Adipose tissue (tissue), 3 donors: ENCODE results near the gene DNAJC13. TPM values are rescaled to one million over a fixed set of nuclear protein-coding genes. Genes with fewer than 3 reads are reported as not detected.
"Not testable (repeated sequence)": the region's sequence is repeated elsewhere in the genome, so short reads cannot be mapped to it uniquely, and the experiment has no call there.

Source experiments
- H3K27ac ChIP-seq: one replicate; pipeline ENCODE4 v1.5.1; 2013; ENCODE audit warnings: low read depth, low read length
- WGBS, 3 donors: extraction: QIAGEN DNeasy Blood & Tissue Kit; methylation state at CpG; one replicate each; pipeline ENCODE4 v1.1.7; 2013; 5-methylcytosine and 5-hydroxymethylcytosine counted together
- polyA plus RNA-seq, 3 donors: library from polyadenylated mRNA; stranded (reverse); fragments of 200-250 nt; gene quantifications; one replicate each; pipeline ENCODE4 v1.2.3, GENCODE V29; 2013
- donor health status: healthy with polysubstance abuse.
- donor health status: Bipolar disorder and iron deficiency.
- donor health status: healthy.

The DNAJC13 gene
- polyA plus RNA-seq, 3 donors, result 5.7 to 15.3 (median 9.8) TPM

DNA sequence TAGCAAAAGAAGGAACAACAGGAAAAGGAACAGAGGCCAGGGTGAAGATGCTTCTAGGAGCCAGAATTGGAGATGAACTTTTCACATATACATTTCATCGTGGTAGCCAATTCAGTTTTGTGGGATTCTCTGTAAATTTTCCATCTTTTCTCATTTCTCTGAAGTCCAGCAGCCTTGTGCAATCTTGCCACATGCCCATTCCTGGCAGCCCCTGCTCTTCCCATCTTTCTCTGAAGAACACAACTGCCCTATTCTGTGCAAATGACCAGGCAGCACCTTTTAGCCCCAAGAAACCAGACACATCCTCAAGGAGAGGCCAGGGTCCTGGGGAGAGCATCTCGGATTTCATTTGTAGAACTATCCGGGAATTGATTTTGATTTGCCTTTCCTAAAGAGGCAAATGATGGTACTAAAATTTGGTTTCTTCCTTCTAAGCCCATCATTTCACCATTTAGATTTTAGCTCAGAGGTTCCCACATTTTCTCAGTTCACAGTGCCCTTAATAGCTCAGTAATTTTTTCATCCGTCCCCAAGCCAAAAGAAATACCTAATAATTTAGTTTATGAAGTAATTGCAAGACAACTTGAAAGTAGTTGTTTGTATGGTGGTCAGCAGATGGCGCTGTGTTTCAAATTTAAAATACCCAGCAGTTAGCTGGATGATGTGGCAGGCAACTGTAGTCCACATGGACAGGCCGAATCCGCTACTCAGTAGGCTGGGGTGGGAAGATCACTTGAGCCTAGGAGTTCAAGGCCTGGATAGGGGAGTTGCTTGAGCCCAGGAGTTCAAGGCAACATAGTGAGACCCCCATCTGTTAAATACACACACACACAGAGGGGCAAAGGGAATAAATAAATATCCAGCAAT is 118.5 kb downstream of the DNAJC13 start:
- WGBS, 3 donors, result 42 to 61% (median 60%) methylated on average over 7 of the region's 7 CpGs
- H3K27ac ChIP-seq, result no peak overlapping the region

DNA sequence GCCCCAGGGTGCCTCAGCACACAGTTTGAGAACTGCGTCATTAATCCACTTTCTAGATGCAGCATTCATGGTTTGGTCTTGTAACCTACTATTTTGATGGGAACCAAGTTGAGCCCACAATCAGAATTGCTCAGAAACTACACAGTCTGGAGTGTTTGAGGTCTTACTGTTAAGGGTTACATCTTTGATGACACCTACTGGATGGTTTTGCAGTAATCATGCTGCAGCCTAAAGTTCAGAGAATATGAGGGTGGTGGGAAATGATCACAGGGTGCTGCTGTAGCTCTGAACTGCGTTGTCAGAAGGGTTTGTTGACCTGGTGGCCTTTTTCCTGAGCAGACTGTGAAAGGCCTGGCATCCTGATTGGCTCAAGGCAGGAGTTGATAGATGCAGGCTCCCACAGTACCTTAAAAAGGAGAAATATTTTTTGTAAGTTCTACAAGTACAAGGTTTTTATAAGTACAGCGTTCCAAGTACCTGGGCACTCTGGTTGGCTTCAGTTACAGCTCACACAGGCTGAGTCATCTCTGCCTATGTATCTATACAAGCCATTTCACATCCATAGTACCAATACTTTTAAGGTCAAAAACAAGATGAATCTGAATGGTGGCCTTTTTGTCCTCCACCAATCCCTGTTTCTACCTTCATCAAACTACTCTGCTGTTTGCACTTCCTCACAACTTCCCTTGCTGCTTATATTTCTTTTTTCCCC is 119.3 kb downstream of the DNAJC13 start:
- H3K27ac ChIP-seq, result no peak overlapping the region

DNA sequence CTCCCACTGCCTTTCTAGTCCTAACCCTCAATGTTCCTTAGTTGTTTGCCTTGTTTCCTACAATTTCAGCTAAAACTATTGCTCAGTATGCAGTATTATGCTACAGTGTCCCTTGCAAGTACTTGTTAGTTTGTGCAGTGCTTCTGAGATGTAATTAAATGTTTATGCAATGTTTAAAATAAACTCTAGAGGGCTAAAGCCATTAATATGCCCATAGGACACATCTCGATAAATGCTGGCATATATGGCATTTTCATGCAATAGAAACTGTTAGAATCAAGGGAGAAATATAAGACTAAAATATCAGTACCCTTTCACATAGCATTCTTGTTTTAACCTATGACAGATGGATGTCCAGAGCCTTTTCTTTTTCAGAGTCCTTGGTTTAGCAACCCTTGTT is 120.0 kb downstream of the DNAJC13 start:
- H3K27ac ChIP-seq, result no peak overlapping the region
- WGBS, 3 donors, result 87 to 96% (median 94%) methylated on average over 1 of the region's 1 CpG

More for the DNA sequence above, 119.3 kb downstream of the DNAJC13 start:
- WGBS, 3 donors, result 80 to 95% (median 91%) methylated on average over 3 of the region's 3 CpGs

DNA sequence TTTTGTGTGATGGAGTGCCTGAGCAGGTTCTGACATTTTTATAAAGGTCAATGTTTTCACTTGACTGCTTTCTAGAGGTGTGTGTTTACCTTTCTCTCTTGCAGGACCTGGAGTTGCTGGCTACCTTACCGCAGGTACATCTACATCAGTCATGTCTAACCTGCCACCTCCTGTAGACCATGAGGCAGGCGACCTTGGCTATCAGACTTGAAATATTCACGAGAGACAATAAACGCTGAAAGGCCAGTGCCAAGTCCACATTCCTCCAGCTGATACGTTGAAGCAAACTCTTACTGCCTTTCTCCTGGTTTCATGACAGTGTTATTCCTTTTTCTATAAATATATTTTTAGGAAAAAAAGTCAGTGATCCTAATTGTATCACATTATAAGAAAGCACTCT is 120.8 kb downstream of the DNAJC13 start:
- no peak overlapping the region for H3K27ac ChIP-seq
- WGBS, 3 donors, result 19 to 82% (median 69%) methylated on average over 5 of the region's 5 CpGs

DNA sequence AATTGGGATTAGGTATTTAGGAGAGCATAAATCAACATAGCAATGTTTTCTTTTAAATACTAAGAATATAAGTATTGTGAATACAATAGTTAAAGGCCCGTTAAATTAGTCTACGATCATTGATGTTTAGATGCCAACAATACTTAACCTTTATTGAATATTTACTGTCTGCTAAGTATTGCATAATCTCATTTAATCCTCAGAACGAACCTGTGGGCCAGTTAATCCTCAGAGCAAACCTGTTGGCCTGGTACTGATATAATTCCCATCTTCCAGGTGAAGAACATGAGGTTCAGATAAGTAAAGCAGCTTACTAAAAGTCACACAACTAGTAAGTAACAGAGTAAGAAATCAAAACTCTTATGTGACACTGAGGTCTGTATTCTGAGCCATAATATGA is 122.4 kb downstream of the DNAJC13 start:
- no peak overlapping the region for H3K27ac ChIP-seq
- 41 to 73% (median 69%) methylated on average over 3 of the region's 3 CpGs for WGBS, 3 donors

DNA sequence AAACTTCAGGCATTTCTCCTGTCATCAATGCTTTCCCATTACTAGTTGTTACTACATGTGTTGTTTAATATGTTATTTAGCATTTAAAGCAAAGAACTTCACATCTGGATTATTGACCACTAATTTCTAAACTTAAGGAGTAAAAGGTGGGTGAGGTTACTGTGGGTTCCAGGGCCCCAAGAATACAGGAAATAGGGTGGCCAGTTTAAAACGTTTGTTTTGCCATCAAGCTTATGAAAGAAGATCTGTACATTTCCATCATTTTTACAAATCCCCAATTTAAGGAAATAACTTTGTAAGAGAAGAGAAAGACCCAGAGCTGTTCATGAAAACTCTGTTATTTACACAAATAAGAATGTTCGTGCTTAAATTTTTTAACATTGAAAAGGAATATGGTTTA is 125.3 kb downstream of the DNAJC13 start:
- 49 to 72% (median 51%) methylated on average over 2 of the region's 2 CpGs for WGBS, 3 donors
- no peak overlapping the region for H3K27ac ChIP-seq

DNA sequence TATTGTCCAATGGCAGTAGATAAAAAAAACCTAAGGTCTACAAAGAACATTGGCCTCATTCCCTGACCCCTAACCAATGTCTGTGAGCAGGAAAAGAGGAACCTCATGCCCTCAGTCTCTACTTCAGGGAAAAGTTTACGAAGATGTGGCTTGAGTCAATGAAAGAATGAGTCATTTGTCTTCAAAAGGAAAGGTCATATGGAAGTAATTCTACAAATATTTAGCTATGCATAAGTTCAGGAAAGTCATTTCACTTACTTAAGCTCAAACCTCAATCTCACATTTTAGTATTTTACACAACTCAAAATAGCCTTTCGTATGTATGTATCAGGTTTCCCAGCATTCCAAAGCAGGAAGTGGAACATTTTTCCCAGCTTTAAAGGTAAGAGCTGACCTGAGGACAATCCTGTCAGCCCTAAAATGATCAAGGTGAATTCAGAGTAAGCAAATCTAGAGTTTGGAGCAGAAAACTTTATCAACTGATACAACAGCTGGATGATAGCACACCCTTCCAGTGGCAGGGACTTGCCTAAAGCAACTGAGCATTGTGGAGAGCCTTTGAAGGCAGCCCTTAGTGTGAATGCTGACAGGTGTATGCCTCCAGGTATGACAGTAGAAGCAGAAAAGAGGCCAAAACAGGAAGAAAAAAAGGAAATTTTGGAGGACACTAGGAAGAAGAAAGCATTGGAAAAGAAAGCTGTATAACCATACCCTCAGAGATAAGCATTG is 125.9 kb downstream of the DNAJC13 start:
- H3K27ac ChIP-seq, result no peak overlapping the region
- WGBS, 3 donors, result 37 to 48% (median 42%) methylated on average over 2 of the region's 2 CpGs

DNA sequence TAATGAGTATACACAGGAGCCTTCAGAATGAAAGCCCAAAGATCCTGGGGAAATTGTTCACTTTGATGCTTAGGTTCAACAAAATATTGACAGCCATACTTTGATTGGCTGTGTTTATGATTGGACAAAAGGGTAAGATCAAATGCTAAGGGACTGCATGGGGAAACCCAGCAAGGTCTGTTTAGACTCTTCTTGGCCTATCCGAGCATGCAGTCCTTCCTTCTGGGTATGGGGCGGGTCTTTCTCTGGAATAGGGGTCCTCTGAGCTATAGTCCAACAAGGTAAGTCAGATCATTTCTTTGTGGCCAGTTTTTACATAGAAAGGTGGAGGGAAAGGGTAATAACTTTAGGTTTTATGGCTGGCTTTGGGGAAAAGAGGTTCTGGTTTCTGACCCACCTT is 126.8 kb downstream of the DNAJC13 start:
- no peak overlapping the region for H3K27ac ChIP-seq
- 93 to 95% (median 93%) methylated on average over 2 of the region's 2 CpGs for WGBS, 3 donors

DNA sequence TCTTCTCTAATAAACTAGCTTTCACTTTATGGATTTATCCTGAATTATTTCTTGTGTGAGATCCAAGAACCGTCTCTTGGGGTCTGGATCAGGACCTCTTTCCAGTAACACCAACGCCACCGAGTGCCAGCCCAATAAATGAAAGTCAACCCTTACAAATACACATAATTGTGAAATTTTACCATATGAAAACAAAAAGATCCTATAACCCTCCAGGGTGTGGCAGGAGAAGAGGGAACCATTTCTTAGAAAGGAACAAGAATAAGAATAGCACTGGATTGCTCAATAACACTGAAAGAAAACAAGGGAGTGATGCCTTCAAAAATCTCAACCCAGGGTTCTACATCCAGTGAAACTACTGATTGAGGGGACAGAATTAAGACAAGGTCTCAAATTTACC is 128.2 kb downstream of the DNAJC13 start:
- no peak overlapping the region for H3K27ac ChIP-seq
- 55 to 87% (median 61%) methylated on average over 3 of the region's 3 CpGs for WGBS, 3 donors

DNA sequence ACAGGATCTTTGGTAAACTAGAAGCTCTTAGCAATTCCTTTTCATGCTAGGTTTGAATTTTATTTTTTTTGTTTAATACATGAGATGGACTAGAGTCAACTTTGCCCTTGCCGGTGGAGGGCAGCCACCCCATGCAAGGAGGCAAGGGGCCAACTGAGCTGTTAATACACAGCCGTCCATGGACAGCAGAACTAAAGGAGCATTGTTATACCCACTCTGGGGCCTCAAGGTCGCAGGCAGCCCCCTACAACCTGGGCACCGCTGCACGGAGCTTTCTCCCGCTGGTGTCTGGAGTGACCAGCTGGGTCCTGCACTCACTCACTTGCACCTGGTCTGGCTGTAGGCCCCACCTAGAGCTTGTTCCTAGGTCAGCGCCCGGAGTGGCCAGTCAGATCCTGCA is 131.9 kb downstream of the DNAJC13 start:
- H3K27ac ChIP-seq, result no peak overlapping the region
- 60 to 93% (median 88%) methylated on average over 8 of the region's 8 CpGs for WGBS, 3 donors

DNA sequence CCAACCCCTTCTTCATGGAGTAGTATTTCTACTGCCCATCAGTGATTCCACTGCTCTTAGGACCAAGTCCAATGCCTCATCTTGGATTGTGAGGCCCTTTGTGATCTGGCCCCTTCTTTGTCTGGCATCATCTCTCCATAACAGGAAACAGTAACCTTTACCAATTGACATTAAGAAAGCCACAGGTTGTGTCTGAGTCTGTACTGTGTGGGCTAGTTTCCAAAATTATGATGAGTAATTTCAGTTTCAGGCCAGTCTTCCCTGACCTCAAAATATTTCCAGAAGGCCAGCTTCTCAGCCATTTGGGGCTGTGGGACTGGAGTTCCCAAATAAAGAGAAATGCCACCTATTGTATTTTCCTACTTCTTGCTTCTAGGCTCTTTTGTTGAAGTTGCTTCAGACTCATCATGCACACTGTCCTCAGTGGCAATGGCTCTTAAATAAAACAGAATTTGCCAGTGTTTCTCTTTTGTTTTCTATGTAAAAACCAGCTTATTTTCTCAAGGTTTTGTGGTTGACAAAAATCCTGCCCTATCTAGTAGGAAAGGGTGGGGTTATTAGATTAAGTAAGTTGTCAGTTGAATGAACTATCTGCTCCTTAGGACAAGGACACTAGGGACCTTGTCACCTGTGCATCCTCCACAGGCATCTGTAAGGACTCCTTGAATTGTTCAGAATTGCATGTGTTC is 132.7 kb downstream of the DNAJC13 start:
- H3K27ac ChIP-seq, result no peak overlapping the region

DNA sequence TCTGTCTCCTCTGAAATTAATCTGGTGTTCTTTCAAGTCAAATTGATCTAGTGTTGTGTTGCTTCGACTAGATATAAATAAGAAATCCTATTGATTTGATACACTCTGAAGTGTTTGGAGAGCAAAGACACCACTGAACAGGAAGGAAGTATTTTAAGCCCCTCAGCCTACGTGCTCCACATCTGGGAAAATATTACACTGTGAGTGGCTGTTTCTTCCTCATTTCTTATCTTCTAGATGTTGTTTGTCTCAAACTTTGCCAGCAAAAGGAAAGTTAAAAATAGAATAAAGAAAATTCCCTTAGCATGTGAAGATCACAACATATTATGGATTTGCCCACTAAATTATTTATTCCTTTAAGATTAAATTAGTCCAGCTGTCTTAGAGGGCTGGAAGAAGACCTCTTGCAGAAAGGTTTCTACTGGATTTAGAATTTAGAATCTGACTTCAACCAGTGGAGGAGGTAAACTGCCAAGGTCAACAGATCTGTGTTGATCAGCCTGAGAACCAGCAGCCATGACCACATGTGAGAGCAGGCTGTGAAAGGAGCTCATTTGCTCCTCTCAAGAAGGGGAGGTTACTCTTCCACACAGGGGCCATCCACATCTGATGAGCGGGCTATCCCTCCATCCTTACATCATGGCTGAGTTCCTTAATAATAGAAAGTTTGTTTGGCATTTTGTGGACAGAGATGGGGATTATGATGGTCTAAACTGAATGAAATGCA is 133.4 kb downstream of the DNAJC13 start:
- WGBS, 3 donors, result 37 to 50% (median 44%) methylated on average over 3 of the region's 3 CpGs
- H3K27ac ChIP-seq, result no peak overlapping the region

DNA sequence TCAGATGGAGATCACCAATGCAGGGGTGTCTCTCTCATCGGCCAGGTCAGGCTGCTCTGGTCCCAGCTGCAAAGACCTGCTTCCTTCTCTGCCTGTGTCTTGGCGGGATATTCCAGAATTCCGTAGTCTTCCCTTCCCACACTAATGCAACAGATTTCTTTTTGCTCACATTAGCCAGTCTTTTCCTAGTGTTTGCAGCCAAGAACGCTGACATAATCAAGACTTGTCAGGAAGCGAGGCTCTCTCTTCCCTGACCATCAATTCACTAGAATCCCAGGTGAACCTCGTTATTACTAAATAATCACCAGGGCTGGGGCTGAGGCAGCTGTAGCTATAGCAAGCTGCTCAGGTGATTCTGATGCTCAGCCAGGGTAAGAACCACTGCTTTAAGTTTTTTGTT is 136.5 kb downstream of the DNAJC13 start:
- no peak overlapping the region for H3K27ac ChIP-seq
- 46 to 74% (median 55%) methylated on average over 6 of the region's 6 CpGs for WGBS, 3 donors

DNA sequence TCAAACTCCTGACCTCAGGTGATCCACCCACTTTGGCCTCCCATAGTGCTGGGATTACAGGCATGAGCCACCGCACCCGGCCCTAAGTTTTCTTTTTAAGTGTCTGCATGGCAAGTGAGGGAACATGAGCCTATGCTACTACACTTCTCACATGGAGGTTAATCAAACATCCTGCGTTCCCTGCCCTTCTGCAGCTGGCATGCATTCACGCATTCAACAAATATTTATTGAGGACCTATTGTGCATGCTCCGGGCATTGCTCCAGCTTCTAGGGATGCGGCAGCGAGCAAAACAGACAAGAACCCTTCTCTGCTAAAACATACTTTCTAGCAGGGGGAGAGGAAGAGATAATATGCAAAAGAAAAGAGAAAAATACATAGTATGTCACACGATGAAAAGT is 137.1 kb downstream of the DNAJC13 start:
- WGBS, 3 donors, result 24 to 76% (median 59%) methylated on average over 8 of the region's 8 CpGs
- H3K27ac ChIP-seq, result no peak overlapping the region

DNA sequence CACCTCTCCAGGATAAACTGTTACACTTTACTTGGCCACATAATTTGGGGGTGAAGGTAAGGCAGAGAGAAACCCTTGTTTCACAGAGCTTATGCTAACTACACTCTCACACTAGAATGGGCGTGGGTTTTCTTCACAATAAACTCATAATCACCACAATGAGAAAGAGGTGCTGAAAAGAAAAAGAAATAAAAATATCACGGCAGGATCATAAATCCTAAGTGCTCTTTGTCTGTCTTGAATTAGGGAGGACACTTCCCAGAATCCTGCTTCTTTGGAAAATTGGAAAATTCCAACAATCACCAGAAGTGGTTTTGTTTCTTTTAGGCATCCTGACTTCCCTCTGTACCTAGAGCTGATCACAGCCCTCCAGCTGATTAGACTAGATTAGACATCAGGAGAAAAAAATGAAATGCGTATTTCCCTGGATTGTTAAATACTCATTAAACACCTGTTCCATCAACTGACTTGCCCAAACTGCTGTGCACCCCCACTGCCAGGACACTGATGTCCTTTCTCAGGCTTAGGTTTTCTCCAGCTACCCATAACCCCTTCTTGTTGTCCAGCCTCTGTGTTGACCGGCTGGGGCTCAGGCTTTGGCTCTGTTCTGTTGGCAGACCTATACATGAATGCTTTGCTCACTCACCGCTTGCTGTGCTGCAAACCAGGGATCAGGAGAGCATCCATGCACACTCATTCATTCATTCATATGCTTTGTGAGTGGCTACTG is 138.2 kb downstream of the DNAJC13 start:
- H3K27ac ChIP-seq, result no peak overlapping the region
- WGBS, 3 donors, result 55 to 83% (median 77%) methylated on average over 5 of the region's 5 CpGs

DNA sequence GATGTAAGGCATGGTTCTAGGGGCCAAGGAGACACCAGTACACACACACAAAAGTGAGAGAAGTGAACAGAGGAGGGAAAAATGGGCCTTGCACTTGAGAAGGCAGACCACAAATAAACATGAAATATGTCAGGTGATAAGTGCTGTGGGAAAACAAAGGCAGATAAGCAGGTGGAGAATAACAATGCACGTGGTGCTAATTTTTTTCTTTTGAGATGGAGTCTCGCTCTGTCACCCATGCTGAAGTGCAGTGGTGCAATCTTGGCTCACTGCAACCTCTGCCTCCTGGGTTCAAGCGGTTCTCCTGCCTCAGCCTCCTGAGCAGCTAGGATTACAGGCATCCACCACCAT is 138.7 kb downstream of the DNAJC13 start:
- WGBS, 3 donors, result 57 to 87% (median 87%) methylated on average over 3 of the region's 3 CpGs
- not testable (repeated sequence) for H3K27ac ChIP-seq

DNA sequence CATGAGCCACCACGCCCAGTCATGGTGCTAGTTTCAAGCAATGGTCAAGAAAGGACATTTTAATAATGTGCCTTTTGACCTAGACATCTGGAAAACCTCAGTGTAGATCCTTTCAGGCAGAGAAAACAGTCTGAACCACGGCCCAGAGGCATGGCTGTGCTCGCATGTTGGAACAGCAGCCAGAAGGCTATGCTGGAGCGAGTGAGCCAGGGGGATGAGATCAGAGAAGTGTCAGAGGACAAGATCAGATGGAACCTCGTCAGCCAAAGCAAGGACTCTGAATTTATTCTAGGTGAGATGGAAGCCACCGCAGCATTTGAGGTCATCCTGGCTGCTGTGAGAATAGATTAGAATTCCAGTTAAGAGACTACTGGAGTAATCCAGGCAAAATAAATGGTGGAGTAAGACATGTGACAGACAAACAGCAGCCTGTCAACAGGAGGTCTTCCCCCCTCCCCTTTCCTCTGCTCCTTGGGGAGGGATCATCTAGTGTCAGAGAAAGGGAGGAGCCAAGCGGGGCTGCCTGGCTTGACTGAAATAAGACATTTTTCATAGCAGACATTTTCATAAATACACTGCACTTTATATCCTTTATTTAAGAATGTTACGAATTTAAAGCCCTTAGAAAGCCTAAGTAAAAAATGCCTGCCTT is 139.3 kb downstream of the DNAJC13 start:
- 55 to 80% (median 69%) methylated on average over 8 of the region's 8 CpGs for WGBS, 3 donors
- no peak overlapping the region for H3K27ac ChIP-seq
